Measurements from ENCODE around the gene JPT1. TPM values are rescaled to one million over a fixed set of nuclear protein-coding genes. Genes with fewer than 3 reads are reported as not detected.
"Not testable (repeated sequence)": the region's sequence is repeated elsewhere in the genome, so short reads cannot be mapped to it uniquely, and the experiment has no call there.

The JPT1 gene
- polyA plus RNA-seq, 1 experiment = 89.8 TPM

DNA sequence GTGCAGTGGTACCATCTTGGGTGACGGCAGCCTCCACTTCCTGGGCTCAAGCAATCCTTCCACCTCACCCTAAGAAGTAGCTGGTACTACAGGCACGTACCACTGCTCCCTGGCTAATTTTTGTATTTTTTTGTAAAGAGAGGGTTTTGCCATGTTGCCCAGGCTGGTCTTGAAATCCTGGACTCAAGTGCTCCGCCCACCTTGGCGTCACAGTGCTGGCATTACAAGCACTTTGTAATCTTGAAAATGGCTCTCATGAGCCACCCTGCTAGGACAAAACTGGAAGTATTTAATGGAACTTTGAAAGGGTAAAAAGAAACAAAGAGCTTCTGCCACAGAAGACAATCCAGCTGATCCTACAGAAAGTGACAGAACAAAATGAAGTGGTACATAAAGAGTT, 19.2 kb upstream of the JPT1 start:
- ChIA-PET POLR2A (interaction anchor here (0.7 kb wide), 1 partner anchor 30 kb away, joined by 4 read pairs; no protein-coding TSS in a partner anchor), CTCF (interaction anchor here (0.7 to 3.0 kb wide), 5 partner anchors 28 to 114 kb away, joined by 3 to 32 read pairs (median 4); partner anchors contain the start of gene NT5C)
- H3K9me3 ChIP-seq (ENCODE audit: control insufficient read depth, insufficient read depth, low read length) = no peaks in the 10 kb centered on the region
- TF ChIP-seq, protein P1, sequence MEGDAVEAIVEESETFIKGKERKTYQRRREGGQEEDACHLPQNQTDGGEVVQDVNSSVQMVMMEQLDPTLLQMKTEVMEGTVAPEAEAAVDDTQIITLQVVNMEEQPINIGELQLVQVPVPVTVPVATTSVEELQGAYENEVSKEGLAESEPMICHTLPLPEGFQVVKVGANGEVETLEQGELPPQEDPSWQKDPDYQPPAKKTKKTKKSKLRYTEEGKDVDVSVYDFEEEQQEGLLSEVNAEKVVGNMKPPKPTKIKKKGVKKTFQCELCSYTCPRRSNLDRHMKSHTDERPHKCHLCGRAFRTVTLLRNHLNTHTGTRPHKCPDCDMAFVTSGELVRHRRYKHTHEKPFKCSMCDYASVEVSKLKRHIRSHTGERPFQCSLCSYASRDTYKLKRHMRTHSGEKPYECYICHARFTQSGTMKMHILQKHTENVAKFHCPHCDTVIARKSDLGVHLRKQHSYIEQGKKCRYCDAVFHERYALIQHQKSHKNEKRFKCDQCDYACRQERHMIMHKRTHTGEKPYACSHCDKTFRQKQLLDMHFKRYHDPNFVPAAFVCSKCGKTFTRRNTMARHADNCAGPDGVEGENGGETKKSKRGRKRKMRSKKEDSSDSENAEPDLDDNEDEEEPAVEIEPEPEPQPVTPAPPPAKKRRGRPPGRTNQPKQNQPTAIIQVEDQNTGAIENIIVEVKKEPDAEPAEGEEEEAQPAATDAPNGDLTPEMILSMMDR (IDR thresholded peaks at IDR 0.05; ENCODE audit: low read depth, low read length) = no peak
- H3K4me3 ChIP-seq (ENCODE audit: low read depth, low read length) = no peak overlapping the region
- no peaks in the 10 kb centered on the region for H3K27me3 ChIP-seq (ENCODE audit: control insufficient read depth, insufficient read depth, low read length)
- no peak for DNase-seq (ENCODE audit: low read depth, low spot score)
- H3K27ac ChIP-seq (ENCODE audit: low read depth, low read length) = no peak overlapping the region

DNA sequence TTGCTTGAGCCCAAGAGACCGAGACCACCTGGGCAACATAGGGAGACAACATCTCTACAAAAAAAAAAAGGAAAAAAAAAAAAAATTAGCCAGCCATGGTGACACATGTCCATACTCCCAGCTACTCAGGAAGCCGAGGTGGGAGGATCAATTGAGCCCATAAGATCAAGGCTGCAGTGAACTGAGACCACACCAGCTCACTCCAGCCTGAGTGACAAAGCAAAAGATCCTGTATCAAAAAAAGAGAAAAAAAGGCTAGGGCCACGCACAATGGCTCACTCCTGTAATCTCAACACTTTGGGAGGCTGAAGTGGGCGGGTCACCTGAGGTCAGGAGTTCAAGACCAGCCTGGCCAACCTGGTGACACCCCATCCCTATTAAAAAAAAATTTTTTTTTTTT, 14.7 kb upstream of the JPT1 start:
- POLR2A ChIA-PET = interaction anchor here (0.6 to 0.7 kb wide), 3 partner anchors 35 to 56 kb away, joined by 5 to 8 read pairs (median 6); no protein-coding TSS in a partner anchor
- no peaks in the 10 kb centered on the region for H3K27me3 ChIP-seq (ENCODE audit: control insufficient read depth, insufficient read depth, low read length)
- no peak overlapping the region for H3K4me3 ChIP-seq (ENCODE audit: low read depth, low read length)
- TF ChIP-seq, protein P1 (IDR thresholded peaks at IDR 0.05; ENCODE audit: low read depth, low read length) = no peak
- CTCF ChIA-PET = interaction anchor here (0.6 to 6.2 kb wide), 3 partner anchors 17 to 54 kb away, joined by 3 to 72 read pairs (median 8); no protein-coding TSS in a partner anchor
- no peak for DNase-seq (ENCODE audit: low read depth, low spot score)
- H3K27ac ChIP-seq (ENCODE audit: low read depth, low read length) = no peak overlapping the region
- H3K9me3 ChIP-seq (ENCODE audit: control insufficient read depth, insufficient read depth, low read length) = no peaks in the 10 kb centered on the region

DNA sequence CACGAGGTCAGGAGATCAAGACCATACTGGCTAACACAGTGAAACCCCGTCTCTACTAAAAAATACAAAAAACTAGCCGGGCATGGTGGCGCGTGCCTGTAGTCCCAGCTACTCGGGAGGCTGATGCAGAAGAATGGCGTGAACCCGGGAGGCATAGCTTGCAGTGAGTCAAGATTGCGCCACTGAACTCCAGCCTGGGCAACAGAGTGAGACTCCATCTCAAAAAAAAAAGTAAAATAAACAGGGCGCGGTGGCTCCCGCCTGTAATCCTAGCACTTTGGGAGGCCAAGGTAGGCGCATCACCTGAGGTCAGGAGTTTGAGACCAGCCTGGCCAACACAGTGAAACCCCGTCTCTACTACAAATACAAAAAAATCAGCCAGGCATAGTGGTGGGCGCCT, 10.3 kb upstream of the JPT1 start:
- ChIA-PET POLR2A (interaction anchor here (0.6 kb wide), 1 partner anchor 13 kb away, joined by 4 read pairs; no protein-coding TSS in a partner anchor), CTCF (interaction anchor here (1.1 kb wide), 1 partner anchor 50 kb away, joined by 3 read pairs; no protein-coding TSS in a partner anchor)
- H3K27ac ChIP-seq (ENCODE audit: low read depth, low read length); H3K4me3 ChIP-seq (ENCODE audit: low read depth, low read length); H3K9me3 ChIP-seq (ENCODE audit: control insufficient read depth, insufficient read depth, low read length); DNase-seq (ENCODE audit: low read depth, low spot score); H3K27me3 ChIP-seq (ENCODE audit: control insufficient read depth, insufficient read depth, low read length): not testable (repeated sequence)

DNA sequence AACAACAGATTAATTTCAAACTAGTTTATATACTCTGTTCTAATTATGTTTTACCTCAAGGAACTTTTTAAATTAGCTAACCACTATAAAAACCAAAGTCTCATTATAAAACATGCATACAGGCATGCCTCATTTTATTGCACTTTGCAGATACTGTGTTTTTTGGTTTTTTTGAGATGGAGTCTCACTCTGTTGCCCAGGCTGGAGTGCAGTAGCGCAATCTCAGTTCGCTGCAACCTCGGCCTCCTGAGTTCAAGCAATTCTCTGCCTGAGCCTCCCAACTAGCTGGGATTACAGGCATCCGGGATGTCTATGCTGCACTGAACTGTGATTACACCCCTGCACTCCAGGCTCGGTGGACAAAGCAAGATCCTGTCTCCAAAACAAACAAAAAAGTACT, 8.8 kb upstream of the JPT1 start:
- H3K27ac ChIP-seq (ENCODE audit: low read depth, low read length) = no peak overlapping the region
- CTCF ChIA-PET = interaction anchor here (1.1 to 2.5 kb wide), 2 partner anchors 9 to 103 kb away, joined by 3 to 13 read pairs; no protein-coding TSS in a partner anchor
- POLR2A ChIA-PET = interaction anchor here (1.7 kb wide), 1 partner anchor 9 kb away, joined by 3 read pairs; no protein-coding TSS in a partner anchor
- TF ChIP-seq, protein P1 (IDR thresholded peaks at IDR 0.05; ENCODE audit: low read depth, low read length) = no peak
- H3K27me3 ChIP-seq (ENCODE audit: control insufficient read depth, insufficient read depth, low read length) = no peaks in the 10 kb centered on the region
- no peak overlapping the region for H3K4me3 ChIP-seq (ENCODE audit: low read depth, low read length)
- no peaks in the 10 kb centered on the region; the same call in 1 of the 2 replicates for H3K9me3 ChIP-seq (ENCODE audit: control insufficient read depth, insufficient read depth, low read length)
- DNase-seq (ENCODE audit: low read depth, low spot score) = no peak

- DNase-seq (ENCODE audit: low read depth, low spot score) = no peak
- POLR2A ChIA-PET = no interaction called here
- TF ChIP-seq, protein P1 (IDR thresholded peaks at IDR 0.05; ENCODE audit: low read depth, low read length) = no peak
- Histone ChIP-seq H3K27me3 (ENCODE audit: control insufficient read depth, insufficient read depth, low read length) (no peaks in the 10 kb centered on the region), H3K9me3 (ENCODE audit: control insufficient read depth, insufficient read depth, low read length) (no peaks in the 10 kb centered on the region; the same call in 1 of the 2 replicates), H3K27ac (ENCODE audit: low read depth, low read length) (no peak overlapping the region), H3K4me3 (ENCODE audit: low read depth, low read length) (no peak overlapping the region)
- CTCF ChIA-PET = interaction anchor here (0.6 to 2.9 kb wide), 2 partner anchors 12 to 43 kb away, joined by 3 to 10 read pairs; no protein-coding TSS in a partner anchor
Measured at GRCh38 chr17:75160211-75160610, 5.9 kb upstream of the JPT1 start.
